Stimulated activated CD8-positive, alpha-beta memory T cell treated with anti-CD3 and anti-CD28 coated beads, Interleukin-15, amount 100 ng/mL, for 1 hour (primary cell): ENCODE data around the gene NCK1.
"Not testable (repeated sequence)": the region's sequence is repeated elsewhere in the genome, so short reads cannot be mapped to it uniquely, and the experiment has no call there.

Experiments
- DNase-seq: peaks from one replicate; pipeline ENCODE4 v3.0.0-alpha.2; 2020; ENCODE audit warnings: low read depth

The NCK1 gene

GRCh38 chr3:136862617-136863322, 762 bp downstream of the NCK1 start:
- DNase-seq, result no peak

GRCh38 chr3:136869282-136869681, 7.3 kb downstream of the NCK1 start:
- no peak for DNase-seq

GRCh38 chr3:136872258-136872657, 10.2 kb downstream of the NCK1 start:
- not testable (repeated sequence) for DNase-seq

- DNase-seq, result not testable (repeated sequence)
These were observed 17.5 kb downstream of the NCK1 start for GRCh38 chr3:136879510-136879909.

- DNase-seq, result no peak
These were observed 20.6 kb downstream of the NCK1 start for GRCh38 chr3:136882571-136882970.

GRCh38 chr3:136883967-136884720, 22.1 kb downstream of the NCK1 start:
- DNase-seq, result no peak

- DNase-seq, result no peak
These were observed 23.6 kb downstream of the NCK1 start for GRCh38 chr3:136885357-136886213.

GRCh38 chr3:136889947-136890346, 27.9 kb downstream of the NCK1 start:
- no peak for DNase-seq

GRCh38 chr3:136891934-136892855, 30.2 kb downstream of the NCK1 start:
- DNase-seq, result no peak

- no peak for DNase-seq
These were observed 31.9 kb downstream of the NCK1 start for GRCh38 chr3:136893848-136894443.

- DNase-seq, result not testable (repeated sequence)
These were observed 35.2 kb downstream of the NCK1 start for GRCh38 chr3:136897171-136897570.

- no peak for DNase-seq
These were observed 36.5 kb downstream of the NCK1 start for GRCh38 chr3:136898549-136898948.

GRCh38 chr3:136898954-136899353, 36.9 kb downstream of the NCK1 start:
- DNase-seq, result no peak

- DNase-seq, result no peak
These were observed 37.7 kb downstream of the NCK1 start for GRCh38 chr3:136899622-136900158.

GRCh38 chr3:136900694-136901093, 38.7 kb downstream of the NCK1 start:
- DNase-seq, result not testable (repeated sequence)

GRCh38 chr3:136901391-136901790, 39.4 kb downstream of the NCK1 start:
- no peak for DNase-seq

GRCh38 chr3:136902530-136902929, 40.5 kb downstream of the NCK1 start:
- DNase-seq, result not testable (repeated sequence)

GRCh38 chr3:136903899-136904298, 41.9 kb downstream of the NCK1 start:
- DNase-seq, result no peak

GRCh38 chr3:136904746-136905145, 42.7 kb downstream of the NCK1 start:
- no peak for DNase-seq

GRCh38 chr3:136905549-136905948, 43.5 kb downstream of the NCK1 start:
- DNase-seq, result no peak

- no peak for DNase-seq
These were observed 44.7 kb downstream of the NCK1 start for GRCh38 chr3:136906725-136907124.
